ENCODE measurements around the gene ARVCF. TPM values are rescaled to one million over a fixed set of nuclear protein-coding genes. Genes with fewer than 3 reads are reported as not detected.

The ARVCF gene
- total RNA-seq, 1 experiment from 2014 or later = 11.1 TPM

- no peaks in the 10 kb centered on the region for H3K9me3 ChIP-seq (ENCODE audit: low read depth, low read length, poor library complexity, severe bottlenecking)
- BruUV-seq (replicated peaks) = no TSS peak
Observed at GRCh38 chr22:19930551-19931486, 85.8 kb downstream of the ARVCF start.

GRCh38 chr22:19929586-19930550 is 86.8 kb downstream of the ARVCF start:
- intact Hi-C loops (cut with micrococcal nuclease; ENCODE audit: unreplicated experiment) = no loop called here
- TF ChIP-seq EZH2 (IDR thresholded peaks at IDR 0.05; ENCODE audit: borderline replicate concordance, low read depth, low read length, poor library complexity, severe bottlenecking) (no peak), CTCF (conservative IDR thresholded peaks at IDR 0.05; ENCODE audit: low read depth, low read length) (no peak)
- no peaks in the 10 kb centered on the region for H3K27me3 ChIP-seq (replicated peaks; ENCODE audit: insufficient read depth, low read depth, low read length, poor library complexity)
- DNase-seq (ENCODE audit: low spot score) = no peak
- no peak overlapping the region for H3K27ac ChIP-seq (ENCODE audit: low read depth, low read length, poor library complexity, severe bottlenecking)
- H3K36me3 ChIP-seq (ENCODE audit: insufficient read depth, low read length, poor library complexity, severe bottlenecking) = no peaks in the 10 kb centered on the region
- H3K4me1 ChIP-seq (ENCODE audit: insufficient read depth, low read length, poor library complexity, severe bottlenecking) = no peaks in the 10 kb centered on the region
- no peak overlapping the region for H3K4me3 ChIP-seq (ENCODE audit: low read depth, low read length, poor library complexity, severe bottlenecking)
- ChIA-PET POLR2A (ENCODE audit: low non-redundant PET) (no interaction called here), CTCF (interaction anchor here (0.7 kb wide), 1 partner anchor 11 kb away, joined by 4 read pairs; no protein-coding TSS in a partner anchor)
- no peaks in the 10 kb centered on the region for H3K9me3 ChIP-seq (ENCODE audit: low read depth, low read length, poor library complexity, severe bottlenecking)
- no TSS peak for BruUV-seq (replicated peaks)

More at GRCh38 chr22:19930551-19931486, 85.8 kb downstream of the ARVCF start:
- H3K27ac ChIP-seq (ENCODE audit: low read depth, low read length, poor library complexity, severe bottlenecking) = no peak overlapping the region
- intact Hi-C loops (cut with micrococcal nuclease; ENCODE audit: unreplicated experiment) = no loop called here
- no peaks in the 10 kb centered on the region for H3K27me3 ChIP-seq (replicated peaks; ENCODE audit: insufficient read depth, low read depth, low read length, poor library complexity)
- H3K4me1 ChIP-seq (ENCODE audit: insufficient read depth, low read length, poor library complexity, severe bottlenecking) = no peaks in the 10 kb centered on the region
- H3K4me3 ChIP-seq (ENCODE audit: low read depth, low read length, poor library complexity, severe bottlenecking) = no peak overlapping the region
- no peaks in the 10 kb centered on the region for H3K36me3 ChIP-seq (ENCODE audit: insufficient read depth, low read length, poor library complexity, severe bottlenecking)
- no peak for DNase-seq (ENCODE audit: low spot score)
- CTCF ChIA-PET = no interaction called here
- TF ChIP-seq EZH2 (IDR thresholded peaks at IDR 0.05; ENCODE audit: borderline replicate concordance, low read depth, low read length, poor library complexity, severe bottlenecking) (no peak), CTCF (conservative IDR thresholded peaks at IDR 0.05; ENCODE audit: low read depth, low read length) (no peak)
- POLR2A ChIA-PET (ENCODE audit: low non-redundant PET) = no interaction called here

- TF ChIP-seq CTCF (conservative IDR thresholded peaks at IDR 0.05; ENCODE audit: low read depth, low read length) (no peak), EZH2 (IDR thresholded peaks at IDR 0.05; ENCODE audit: borderline replicate concordance, low read depth, low read length, poor library complexity, severe bottlenecking) (no peak)
- Histone ChIP-seq H3K27ac (ENCODE audit: low read depth, low read length, poor library complexity, severe bottlenecking) (no peak overlapping the region), H3K27me3 (replicated peaks; ENCODE audit: insufficient read depth, low read depth, low read length, poor library complexity) (no peaks in the 10 kb centered on the region), H3K9me3 (ENCODE audit: low read depth, low read length, poor library complexity, severe bottlenecking) (no peaks in the 10 kb centered on the region), H3K36me3 (ENCODE audit: insufficient read depth, low read length, poor library complexity, severe bottlenecking) (no peaks in the 10 kb centered on the region), H3K4me1 (ENCODE audit: insufficient read depth, low read length, poor library complexity, severe bottlenecking) (no peaks in the 10 kb centered on the region), H3K4me3 (ENCODE audit: low read depth, low read length, poor library complexity, severe bottlenecking) (no peak overlapping the region)
- DNase-seq (ENCODE audit: low spot score) = no peak
- CTCF ChIA-PET = no interaction called here
- intact Hi-C loops (cut with micrococcal nuclease; ENCODE audit: unreplicated experiment) = no loop called here
- POLR2A ChIA-PET (ENCODE audit: low non-redundant PET) = no interaction called here
- BruUV-seq (replicated peaks) = no TSS peak
Observed at GRCh38 chr22:19928207-19928606, 88.4 kb downstream of the ARVCF start.
